IPS-11a (cell line): ENCODE measurements around the gene ITIH6.
"Not testable (repeated sequence)": the region's sequence is repeated elsewhere in the genome, so short reads cannot be mapped to it uniquely, and the experiment has no call there.

ENCODE experiments used
- H3K4me3 ChIP-seq: one replicate; pipeline ENCODE4 v1.5.1; 2013; ENCODE audit warnings: low read depth, low read length, control low read depth

The ITIH6 gene

GRCh38 chrX:54736298-54736942 lies 61.6 kb downstream of the ITIH6 start:
- H3K4me3 ChIP-seq: not testable (repeated sequence)

- H3K4me3 ChIP-seq: no peak overlapping the region
These were observed 76.6 kb downstream of the ITIH6 start for GRCh38 chrX:54721424-54721823.

- no peak overlapping the region for H3K4me3 ChIP-seq
These were observed 82.4 kb downstream of the ITIH6 start for GRCh38 chrX:54715621-54716020.

- no peak overlapping the region for H3K4me3 ChIP-seq
These were observed 83.6 kb downstream of the ITIH6 start for GRCh38 chrX:54714424-54714823.

- H3K4me3 ChIP-seq: no peak overlapping the region
These were observed 86.3 kb downstream of the ITIH6 start for GRCh38 chrX:54711735-54712134.

GRCh38 chrX:54710920-54711319 lies 87.1 kb downstream of the ITIH6 start:
- H3K4me3 ChIP-seq: no peak overlapping the region

GRCh38 chrX:54708404-54708803 lies 89.7 kb downstream of the ITIH6 start:
- no peak overlapping the region for H3K4me3 ChIP-seq
